ENCODE measurements around the gene TTLL5.
A peak's percentile ranks its signal among the peaks of the same experiment; 100 is the strongest.

TTLL5 gene

GRCh38 chr14:75876530-75876929, 215.5 kb downstream of the TTLL5 start:
- DNase-seq, result no peak

GRCh38 chr14:75877292-75877691, 216.2 kb downstream of the TTLL5 start:
- DNase-seq, result peak; percentile 73

DNA sequence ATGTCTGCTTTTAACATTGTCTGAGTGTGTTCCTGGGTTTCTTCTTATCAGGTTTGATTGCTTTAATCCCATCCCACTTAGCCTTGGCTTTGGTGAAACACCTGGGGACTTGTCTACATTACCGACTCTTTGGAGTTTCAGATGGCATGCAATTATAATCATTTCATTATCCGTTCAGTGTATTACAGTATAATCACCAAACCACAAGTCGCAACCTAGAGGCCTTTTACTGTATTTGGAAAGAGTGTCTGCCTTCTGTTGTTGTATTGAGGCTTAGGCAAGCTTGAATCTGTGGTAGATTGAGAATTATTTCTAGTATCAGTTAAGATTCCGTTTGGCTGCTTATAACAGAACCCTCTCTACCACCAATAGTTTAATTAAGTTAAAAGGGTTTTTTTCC, 216.8 kb downstream of the TTLL5 start:
- no peak for DNase-seq

DNA sequence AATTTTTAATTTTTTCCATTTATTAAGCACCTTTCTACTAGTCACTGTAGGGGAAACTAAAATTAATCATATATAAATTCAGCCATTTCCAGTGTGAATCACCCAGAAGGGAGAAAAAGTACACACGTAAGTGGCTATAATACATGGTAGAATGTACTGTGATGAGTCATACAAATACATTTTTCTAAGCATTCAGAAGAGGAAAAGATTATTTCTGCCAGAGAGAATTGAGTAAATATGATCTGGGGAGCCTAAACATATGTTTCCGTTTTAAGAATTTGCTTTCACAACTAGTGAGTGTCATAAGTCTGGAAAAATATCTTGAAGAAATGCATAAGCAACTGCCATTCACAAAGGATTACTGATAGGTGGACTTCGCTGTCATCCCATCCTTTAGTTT, 218.0 kb downstream of the TTLL5 start:
- DNase-seq, result no peak

GRCh38 chr14:75880512-75880911, 219.5 kb downstream of the TTLL5 start:
- no peak for DNase-seq

GRCh38 chr14:75881994-75882393, 220.9 kb downstream of the TTLL5 start:
- no peak for DNase-seq

DNA sequence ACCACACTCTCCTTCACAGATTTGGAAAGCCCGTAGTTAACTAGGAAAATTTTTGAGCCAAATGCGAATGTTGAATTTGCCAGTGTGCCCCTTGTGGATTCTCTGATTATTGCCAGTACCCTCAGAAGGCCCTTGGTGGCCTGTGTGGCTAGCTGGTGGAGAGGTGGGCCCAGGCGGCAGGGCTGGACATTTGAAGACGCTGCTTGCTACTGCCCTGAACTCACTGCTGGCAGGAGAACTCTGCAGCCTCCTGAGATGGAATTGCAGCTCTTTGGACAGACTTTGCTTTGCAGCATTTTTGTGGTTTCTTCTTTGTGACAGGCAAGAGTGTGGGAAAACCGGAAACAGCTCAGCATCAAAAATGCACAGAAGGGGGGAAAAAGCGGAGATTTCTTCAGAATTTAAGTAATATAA, 223.2 kb downstream of the TTLL5 start:
- peak; percentile 63 for DNase-seq

GRCh38 chr14:75885829-75886228, 224.8 kb downstream of the TTLL5 start:
- DNase-seq, result no peak

DNA sequence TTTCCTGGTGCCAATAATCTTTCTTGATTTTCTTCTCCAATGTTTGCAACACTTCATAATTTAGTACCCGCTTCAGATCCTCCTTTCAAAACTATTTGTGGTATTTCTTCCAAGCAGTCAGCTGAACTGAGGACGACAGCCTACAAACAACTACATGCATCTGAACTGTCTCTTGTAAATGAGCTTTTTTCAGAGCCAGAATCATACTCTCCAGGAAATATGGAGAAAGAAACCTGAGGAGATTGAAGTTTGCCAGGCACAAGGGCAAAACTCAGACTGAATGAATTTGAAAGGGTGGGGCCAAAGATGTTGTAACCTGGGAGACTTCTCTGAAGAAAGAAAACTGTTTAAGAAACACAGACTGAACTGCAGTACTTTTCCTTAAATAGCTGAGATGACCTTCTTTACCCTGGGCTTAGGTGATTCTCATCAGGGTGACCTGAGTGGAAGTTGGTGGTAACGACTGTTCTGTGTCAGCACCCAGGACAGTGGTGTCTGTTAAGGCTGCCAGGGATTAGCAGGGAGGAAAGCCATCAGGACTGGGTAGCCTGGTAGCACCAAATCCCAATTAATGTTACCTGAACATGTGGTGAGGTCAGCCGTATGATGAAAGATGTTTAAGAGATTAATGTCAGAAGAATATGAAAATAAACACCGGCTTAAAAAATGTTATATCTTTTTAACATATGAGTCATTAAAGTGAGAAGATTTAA, 225.7 kb downstream of the TTLL5 start:
- DNase-seq, result no peak

DNA sequence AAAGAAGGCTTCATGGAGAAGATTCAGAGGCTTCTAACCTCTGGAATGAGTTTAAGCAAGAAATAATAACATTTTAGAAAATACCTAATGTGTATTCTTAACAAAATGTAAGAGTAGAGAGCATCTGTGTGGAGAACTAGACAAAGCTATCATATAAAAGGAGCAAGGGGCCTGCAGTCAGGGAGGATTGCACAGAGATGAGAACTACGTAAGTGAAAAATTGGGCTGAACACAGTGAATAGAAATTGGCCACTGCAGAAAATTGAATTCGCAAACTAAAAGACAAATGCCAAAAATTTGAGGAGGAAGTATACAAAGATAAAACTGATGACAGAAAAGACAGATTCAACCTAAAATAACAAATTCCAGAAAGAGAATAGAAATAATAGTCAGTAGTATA, 227.9 kb downstream of the TTLL5 start:
- no peak for DNase-seq

GRCh38 chr14:75896341-75896740, 235.3 kb downstream of the TTLL5 start:
- no peak for DNase-seq

GRCh38 chr14:75904311-75904710, 243.3 kb downstream of the TTLL5 start:
- no peak for DNase-seq

- DNase-seq, result peak; percentile 70
These were observed 244.3 kb downstream of the TTLL5 start for GRCh38 chr14:75905147-75905904.

DNA sequence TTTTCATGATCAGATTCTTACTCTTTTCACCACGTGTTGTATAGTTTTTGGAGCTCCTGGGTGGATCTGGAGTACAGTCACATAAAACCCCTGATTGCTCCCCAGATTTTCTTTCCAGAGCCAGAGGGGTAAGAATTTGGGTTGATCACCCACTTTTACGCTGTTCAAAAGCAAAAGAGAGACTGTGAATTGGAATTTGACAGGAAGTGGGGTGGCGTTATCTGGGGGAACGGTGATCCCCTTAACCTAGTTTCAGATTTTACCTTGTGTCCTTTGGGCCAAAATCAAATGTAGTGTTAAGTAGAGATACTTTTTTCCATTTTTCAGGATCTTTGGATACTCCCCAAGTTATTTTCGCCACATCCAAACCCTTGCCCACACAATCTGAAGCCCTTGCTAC, 245.2 kb downstream of the TTLL5 start:
- no peak for DNase-seq

DNA sequence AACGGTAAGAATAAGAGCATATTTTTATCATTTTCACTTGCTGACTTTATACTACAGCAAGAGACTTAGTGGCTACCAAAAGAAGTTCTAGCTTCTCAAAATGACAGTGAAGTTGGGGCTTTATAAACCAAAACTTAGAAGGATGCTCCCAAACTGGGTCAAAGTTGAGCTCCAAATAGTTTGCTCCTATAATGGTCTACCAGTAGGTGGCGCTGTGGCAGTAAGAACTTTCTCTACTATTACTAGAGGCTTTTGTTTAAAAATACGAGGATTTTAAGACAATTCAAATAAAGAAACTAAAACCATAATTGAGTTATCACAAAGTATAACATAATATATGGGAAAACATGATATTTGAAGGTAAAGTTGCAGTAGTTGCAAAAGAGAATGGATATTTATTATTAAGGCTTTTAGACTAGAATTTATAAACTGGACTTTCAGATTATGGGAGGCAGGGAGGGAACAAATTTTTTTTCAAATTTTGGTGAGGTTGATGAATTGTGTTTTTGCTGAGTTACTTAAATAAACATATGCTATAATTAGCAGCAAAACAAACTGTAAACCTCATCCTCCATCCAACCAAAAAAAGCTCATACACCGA, 245.7 kb downstream of the TTLL5 start:
- DNase-seq, result peak; percentile 62

GRCh38 chr14:75907756-75908359, 246.8 kb downstream of the TTLL5 start:
- DNase-seq, result no peak

GRCh38 chr14:75909630-75910029, 248.6 kb downstream of the TTLL5 start:
- no peak for DNase-seq

DNA sequence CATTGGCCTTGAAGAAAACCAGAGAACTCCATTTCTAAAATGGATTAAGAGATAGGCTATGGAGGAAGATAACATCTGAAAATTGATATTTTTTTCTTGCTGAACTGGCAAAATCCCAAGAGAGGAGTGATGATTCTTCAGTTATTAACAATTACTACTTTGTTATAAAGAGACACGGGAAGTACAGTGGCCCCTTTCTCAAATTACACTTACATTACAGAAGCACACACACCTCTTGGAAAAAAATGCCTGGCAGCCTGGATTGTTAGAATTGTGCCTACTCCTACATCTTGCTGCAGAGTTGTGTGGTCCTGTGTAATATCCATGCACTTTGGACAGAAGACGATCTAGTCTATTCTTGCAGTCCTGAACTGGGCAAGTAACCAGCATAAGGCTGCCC, 249.0 kb downstream of the TTLL5 start:
- DNase-seq, result no peak

DNA sequence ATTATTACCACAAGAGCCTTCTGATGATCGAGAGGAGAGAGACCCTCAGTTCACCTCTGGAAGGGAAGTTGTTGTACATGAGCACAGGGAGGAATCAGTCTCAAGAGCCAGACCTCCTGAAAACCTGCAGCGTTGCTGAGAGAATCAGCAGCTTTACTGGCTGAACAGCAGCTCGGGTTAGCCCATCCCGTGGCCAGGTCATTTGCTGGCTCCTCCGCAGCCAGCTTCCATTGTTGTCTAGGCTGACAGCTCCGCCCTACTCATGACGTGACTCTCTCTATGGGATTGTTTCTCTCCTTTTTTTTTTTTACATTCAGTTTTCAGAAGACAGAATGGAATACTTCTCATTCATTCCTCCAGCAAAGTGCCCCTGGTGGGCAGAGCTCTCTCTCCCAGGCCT, 250.8 kb downstream of the TTLL5 start:
- DNase-seq, result peak; percentile 73

DNA sequence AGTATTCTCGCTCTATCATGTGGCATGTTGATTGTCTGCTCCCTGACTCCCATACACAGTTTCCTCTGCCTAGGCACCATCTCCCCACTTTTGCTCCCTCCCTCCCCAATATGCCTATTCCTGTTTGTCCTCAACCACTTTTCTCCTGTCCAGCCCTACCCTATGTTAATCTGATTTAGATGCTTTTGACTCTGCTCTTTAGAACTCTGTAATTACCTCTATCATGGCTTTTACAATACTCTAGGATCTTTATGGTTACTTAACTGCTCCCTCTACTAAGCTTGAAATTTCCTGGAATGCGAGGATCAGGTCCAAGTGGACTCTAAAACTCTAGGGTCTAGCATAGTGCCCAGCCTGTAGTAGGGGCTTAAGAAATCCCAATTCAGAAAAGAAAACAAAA, 252.1 kb downstream of the TTLL5 start:
- no peak for DNase-seq

- no peak for DNase-seq
These were observed 254.0 kb downstream of the TTLL5 start for GRCh38 chr14:75915045-75915444.

DNA sequence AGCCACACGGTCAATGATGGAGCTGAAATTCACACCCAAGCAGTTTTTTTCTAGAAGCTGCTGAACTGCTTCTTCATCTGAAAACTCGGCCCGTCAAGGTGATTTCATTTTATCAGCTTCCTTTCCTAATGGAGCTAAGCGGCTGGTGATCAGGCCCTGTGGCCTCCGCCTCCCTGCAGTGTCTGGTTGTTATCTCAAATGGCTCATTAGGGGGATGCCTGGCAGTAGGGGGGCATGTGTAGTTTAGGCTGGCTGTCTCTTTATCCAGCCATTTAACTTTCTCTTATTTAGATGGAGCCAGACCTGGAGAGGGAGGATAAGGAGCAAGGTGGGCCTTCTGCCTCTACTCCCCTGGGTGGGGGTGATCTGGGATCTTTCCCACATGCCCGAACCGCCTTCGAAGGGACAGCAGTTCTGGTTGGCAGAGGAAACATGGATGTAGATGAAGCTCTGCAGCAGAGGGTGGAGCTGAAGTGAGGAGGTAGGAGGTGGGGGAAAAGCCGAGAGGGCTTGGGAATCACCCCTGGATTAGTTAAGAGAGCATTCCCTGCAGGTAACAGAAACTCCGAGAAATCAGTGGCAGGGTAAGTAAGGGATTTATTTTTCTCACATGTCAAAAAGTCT, 256.4 kb downstream of the TTLL5 start:
- no peak for DNase-seq

DNA sequence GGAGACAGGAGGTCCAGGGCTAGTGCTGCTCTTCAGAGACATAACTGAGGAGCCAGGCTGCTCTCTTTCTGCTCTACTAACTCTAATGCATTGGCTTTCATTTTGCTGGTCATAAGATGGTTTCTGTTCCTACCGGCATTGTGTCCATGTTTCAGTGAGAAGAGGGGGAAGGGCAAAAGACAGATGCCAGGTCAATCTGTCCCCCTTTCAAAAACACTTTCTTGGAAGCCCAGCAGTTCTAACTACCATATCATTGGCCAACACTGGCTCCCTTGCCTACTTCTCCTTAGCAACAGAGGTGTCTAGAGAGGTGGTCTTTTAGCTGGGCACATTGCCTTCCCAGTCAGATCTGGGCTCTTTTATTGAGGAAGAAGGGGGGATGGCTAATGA, 256.9 kb downstream of the TTLL5 start:
- no peak for DNase-seq

All from right hindlimb (tissue), 1 donor.